ENCODE data around the gene FCHO1.

Gene FCHO1

GRCh38 chr19:17735410-17735809 lies 15.9 kb upstream of the FCHO1 start:
- DNase-seq (ENCODE audit: low read depth) = no peak

DNA sequence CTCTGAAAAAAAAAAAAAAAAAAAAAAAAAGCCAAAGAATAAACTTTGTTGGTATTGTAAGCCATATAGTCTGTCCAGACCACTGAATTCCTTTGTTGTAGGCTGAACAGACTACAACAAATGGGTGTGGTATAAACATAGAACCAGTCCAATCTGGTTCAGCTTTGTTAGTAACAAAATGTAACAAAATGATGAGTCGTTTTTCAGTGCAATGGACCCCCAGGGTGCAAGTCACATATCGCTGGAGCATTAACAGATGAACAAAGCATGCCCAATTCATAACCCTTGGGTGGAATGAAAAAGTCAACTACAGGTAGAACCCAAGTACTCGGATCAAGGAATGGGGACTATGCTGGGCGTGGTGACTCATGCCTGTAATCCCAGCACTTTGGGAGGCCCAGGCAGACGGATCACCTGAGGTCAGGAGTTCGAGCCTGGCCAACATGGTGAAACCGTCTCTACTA lies 13.6 kb upstream of the FCHO1 start:
- DNase-seq (ENCODE audit: low read depth) = no peak

DNA sequence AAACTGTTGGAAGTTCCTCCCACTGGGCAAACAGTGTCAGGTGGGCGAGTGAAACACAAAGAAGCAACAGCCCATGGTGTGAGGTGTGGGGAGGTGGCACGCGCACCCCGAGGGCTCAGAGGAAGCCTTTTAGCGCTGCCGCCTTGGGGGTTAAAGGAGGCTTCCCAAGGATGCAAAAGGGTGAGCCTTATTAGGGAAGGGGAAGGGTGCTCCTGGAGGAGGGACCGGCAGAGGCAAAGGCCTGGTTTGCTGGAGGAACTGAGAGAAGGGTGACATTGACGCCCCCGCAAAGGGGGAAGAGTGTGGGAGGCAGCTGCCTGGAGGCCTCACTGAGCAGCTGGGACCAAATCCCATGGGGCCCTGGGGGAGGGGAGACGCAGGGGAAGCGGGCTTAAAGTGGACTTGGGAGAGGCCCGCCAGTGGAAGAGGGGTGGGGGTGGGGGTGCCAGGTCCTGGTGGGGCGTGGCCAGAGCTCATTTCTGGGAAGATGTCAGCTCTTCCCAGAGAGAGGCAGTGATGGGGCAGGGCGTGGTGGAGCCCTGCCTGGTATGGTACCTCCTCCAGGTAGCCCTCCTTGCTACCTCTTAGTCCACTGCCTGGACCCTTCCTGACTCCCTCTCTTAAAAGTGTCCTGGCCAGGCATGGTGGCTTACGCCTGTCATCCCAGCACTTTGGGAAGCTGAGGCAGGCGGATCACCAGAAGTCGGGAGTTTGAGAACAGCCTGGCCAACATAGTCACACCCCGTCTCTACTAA lies 12.0 kb upstream of the FCHO1 start:
- DNase-seq (ENCODE audit: low read depth) = no peak

- DNase-seq (ENCODE audit: low read depth) = no peak
These were observed 9.8 kb upstream of the FCHO1 start for GRCh38 chr19:17741456-17741855.

- DNase-seq (ENCODE audit: low read depth) = no peak
These were observed 7.2 kb upstream of the FCHO1 start for GRCh38 chr19:17743874-17744580.

GRCh38 chr19:17747205-17748098 lies 3.8 kb upstream of the FCHO1 start:
- peak; percentile 91 for DNase-seq (ENCODE audit: low read depth)

DNA sequence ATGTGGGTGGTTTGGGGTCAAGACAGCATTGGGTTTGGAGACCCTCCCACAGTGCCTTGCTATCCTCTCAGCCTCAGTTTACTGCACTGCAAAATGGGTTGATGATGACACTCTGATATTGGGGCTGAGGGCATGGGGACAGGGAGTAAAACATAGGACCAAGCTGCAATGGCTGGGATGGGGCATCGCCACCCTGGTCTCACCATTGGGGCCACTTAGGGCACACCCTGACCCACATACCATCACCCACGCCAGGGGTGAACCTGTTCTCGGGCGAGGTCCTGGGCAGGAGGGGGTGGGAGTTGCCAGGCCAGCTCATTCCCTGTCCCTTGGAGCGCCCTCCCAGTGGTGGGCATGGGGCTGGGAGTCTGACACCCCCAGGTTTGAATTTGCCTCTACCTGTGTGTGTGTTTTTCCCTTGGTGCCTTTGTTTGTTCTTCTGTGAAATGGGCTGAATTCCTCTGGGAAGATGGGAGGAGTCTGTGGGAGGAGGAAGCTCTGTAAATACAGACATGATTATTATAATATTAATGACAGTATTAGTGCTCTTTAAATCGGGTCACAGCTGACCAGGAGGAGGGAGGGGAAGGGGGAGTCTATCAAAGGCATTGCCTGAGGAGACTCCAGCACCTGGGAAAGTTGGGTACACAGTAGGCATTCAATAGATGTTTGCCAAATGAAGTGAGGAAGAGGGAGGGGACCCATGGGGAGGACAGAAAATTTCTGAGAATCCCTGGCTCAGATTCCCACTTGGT lies 2.2 kb upstream of the FCHO1 start:
- DNase-seq (ENCODE audit: low read depth) = no peak

GRCh38 chr19:17749912-17750317 lies 1.4 kb upstream of the FCHO1 start:
- DNase-seq (ENCODE audit: low read depth) = no peak

- no peak for DNase-seq (ENCODE audit: low read depth)
These were observed 616 bp downstream of the FCHO1 start for GRCh38 chr19:17751912-17752273.

GRCh38 chr19:17752865-17753639 lies 1.8 kb downstream of the FCHO1 start:
- DNase-seq (ENCODE audit: low read depth) = no peak

GRCh38 chr19:17753976-17754375 lies 2.7 kb downstream of the FCHO1 start:
- no peak for DNase-seq (ENCODE audit: low read depth)

DNA sequence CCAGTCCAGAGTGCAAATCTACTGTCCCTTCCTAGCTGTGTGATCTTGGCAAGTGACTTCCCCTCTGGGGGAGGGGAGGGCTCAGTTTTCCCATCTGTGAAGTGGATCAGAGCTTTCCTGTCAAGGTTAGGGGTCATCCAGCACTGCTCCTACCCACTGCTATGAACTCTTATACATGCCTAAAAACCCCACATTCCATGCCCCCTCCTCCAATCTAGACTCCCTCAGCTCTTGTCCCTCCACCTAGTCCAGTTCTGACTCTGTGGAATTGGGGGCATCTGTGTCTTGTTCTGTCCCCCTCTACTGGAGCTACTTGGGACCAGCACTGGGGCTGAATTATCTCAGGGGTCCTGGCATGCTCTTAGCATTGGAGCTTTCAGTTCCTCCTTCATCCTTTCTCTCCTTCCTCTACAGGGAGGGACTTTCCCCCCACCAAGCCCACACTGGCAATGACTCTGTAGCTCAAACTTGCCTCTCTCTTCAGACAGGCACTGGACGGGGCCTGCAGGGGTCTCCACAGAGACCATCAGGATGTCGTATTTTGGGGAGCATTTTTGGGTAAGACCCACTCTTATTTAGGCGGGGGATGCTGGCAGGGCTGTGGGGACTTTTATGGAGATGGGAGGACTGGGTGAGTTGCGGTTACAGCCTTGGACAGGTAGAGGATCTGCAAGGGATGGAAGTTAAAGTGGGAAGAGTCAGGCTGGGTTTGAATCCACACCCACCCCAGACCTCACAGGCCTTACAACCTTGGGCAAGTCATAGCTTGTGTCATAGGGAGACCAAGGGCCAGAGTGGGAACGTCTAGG lies 3.6 kb downstream of the FCHO1 start:
- no peak for DNase-seq (ENCODE audit: low read depth)

DNA sequence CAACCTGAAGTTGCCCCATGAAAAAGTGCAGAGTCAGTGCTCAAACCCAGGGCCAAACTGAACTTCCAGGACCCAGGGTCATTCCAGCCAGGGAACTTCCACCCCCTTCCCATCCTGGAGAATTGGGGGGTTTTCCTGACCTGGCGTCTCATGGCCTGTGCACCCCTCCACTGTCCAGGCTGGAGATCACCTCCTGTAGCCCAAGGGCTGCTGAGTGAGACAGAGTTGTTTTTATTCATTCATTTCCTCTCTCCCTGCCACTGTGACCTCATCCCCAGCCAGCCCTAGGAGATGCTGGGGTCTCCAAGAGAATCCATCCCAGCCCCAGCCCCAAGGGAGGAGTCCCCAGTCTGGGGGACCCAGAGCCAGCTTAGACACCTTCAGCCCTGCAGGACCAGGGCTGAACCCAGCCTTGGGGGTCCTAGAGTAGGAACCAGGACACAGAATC lies 4.2 kb downstream of the FCHO1 start:
- DNase-seq (ENCODE audit: low read depth) = no peak

DNA sequence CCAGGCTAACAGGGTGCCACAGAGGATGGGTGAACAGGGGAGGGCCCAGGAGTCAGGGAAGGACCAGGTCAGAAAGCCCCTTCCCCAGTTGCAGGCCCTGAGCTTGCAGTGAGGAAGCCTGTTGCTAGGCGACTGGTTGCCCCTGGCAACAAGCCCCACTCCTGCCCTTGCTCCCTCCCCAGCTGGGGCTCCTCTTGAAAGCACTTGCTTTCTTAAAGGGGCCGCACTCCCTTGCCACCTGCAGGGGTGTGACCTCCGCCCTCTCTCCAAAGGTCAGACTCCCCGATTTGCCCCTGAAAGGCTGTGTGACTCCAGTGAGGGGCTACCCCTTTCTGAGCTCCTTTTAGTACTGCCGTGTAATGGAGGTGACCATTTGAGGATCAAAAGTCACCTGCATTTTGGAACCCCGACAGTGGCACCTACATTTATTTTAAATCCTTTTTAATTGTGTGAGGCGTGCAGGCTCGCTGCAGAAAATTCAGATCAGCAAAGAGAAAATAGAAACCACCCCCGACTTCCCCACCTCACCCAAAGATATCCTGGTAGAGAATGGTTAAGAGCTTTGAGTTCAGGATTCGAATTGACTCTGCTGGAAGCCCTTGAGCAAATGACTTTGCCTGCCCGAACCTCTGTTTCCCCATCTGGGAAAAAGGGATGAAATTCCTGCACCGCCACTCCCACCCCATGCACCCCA lies 4.8 kb downstream of the FCHO1 start:
- DNase-seq (ENCODE audit: low read depth) = peak; percentile 25

DNA sequence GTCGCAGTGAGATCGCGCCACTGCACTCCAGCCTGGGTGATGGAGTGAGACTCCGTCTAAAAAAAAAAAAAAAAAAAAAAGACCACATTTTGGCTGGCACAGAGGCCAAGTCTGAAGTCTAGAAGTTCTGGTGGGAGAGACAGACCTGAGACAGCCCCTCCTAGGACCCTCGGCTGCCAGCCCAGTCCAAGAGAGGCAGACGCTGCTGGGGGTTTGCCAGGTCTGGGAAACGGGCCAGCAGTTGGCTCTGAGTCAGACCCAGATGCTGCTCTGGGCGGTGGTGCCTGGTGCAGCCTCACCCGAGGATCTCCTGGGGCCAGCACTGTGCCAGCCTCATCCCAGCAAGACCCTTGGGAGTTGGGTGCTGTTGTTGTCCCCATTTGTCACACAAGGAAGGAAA lies 5.8 kb downstream of the FCHO1 start:
- no peak for DNase-seq (ENCODE audit: low read depth)

DNA sequence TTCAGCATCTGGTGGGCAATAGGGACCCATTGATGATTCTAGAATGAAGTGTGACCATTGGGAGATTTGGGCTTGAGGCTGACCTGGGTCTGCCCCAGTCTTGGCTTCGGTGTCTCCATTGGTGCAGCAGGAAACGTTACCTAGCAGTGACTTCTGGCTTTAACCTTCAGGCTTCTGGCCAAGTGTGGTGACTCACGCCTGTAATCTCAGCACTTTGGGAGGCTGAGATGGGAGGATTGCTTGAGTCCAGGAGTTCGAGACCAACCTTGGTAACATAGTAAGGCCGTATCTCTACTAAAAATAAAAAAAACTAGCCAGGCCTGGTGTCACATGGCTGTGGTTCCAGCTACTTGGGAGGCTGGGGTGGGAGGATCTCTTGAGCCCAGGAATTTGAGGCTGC lies 7.2 kb downstream of the FCHO1 start:
- no peak for DNase-seq (ENCODE audit: low read depth)

DNA sequence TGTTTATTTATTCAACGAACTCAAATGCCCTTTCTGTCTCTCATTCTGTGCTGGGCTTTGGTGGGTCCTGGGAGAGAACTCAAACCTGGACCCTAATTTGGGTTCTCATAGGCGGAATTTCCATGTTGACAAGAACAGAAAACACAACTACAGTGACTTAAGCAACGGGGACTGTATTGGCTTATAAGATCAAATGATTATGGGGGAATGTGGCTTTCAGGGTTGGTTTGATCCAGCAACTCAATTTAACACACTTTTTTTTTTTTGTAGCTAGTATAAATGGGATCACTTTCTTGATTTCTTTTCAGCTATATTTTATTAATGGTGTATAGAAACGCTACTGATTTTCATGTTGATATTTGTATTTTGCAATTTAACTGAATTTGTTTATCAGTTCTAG lies 9.9 kb downstream of the FCHO1 start:
- no peak for DNase-seq (ENCODE audit: low read depth)

- DNase-seq (ENCODE audit: low read depth) = no peak
These were observed 11.4 kb downstream of the FCHO1 start for GRCh38 chr19:17762505-17763229.

DNA sequence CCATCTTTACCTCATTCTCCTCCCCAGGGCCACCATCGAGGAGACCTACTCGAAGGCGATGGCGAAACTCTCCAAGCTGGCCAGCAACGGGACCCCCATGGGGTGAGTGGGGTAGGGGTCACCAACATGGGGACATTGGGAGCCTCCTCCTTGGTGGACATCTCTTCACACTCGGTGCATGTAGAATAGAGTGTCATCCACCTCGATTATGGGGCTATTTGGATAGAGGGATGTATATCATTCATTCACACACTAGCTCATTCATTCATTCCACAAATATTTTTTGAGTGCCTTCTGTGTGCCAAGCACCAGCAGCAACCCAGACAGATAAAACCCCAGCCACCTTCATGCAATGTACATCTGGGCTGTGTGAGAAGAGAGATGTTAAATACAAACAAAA lies 13.1 kb downstream of the FCHO1 start:
- DNase-seq (ENCODE audit: low read depth) = no peak
